KOPT-K1 (cell line): Measurements from ENCODE around the gene PTCD1.

ENCODE experiments used
- H3K27ac ChIP-seq: fragments of 200-600 bp; sonication (generic); 2 replicates; pipeline ENCODE4 v1.5.1; 2016; ENCODE audit warnings: antibody characterized with exemption, mild to moderate bottlenecking, low read depth, low read length; ENCODE audit not compliant: poor library complexity, severe bottlenecking
- H3K36me3 ChIP-seq: fragments of 200-600 bp; sonication (generic); 2 replicates; pipeline ENCODE4 v1.5.1; 2017; ENCODE audit warnings: antibody characterized with exemption, mild to moderate bottlenecking, low read length, moderate library complexity; ENCODE audit not compliant: insufficient read depth
- H3K9me3 ChIP-seq: fragments of 200-600 bp; sonication (generic); 2 replicates; pipeline ENCODE4 v1.5.1; 2017; ENCODE audit warnings: antibody characterized with exemption, low read length, mild to moderate bottlenecking; ENCODE audit not compliant: insufficient read depth, poor library complexity, severe bottlenecking

Gene PTCD1

GRCh38 chr7:99438573-99439480 lies at the start of gene PTCD1, which contains the start of gene CPSF4:
Gene PTCD1 (minus strand): TSS chr7:99438798. CDS start chr7:99435242, 3,556 bp downstream.
Gene CPSF4 (plus strand): TSS chr7:99438943. CDS start chr7:99439083, 140 bp downstream.
- H3K9me3 ChIP-seq: no peaks in the 10 kb centered on the region
- H3K27ac ChIP-seq: peak within 1 kb of the TSS; percentile 82
- peaks cover 48% of the 10 kb centered on the region for H3K36me3 ChIP-seq

GRCh38 chr7:99485094-99485493 lies 46.5 kb upstream of the PTCD1 start:
- Histone ChIP-seq H3K36me3 (peaks cover 79% of the 10 kb centered on the region), H3K9me3 (no peaks in the 10 kb centered on the region), H3K27ac (no peak overlapping the region)

- Histone ChIP-seq H3K9me3 (no peaks in the 10 kb centered on the region), H3K36me3 (peaks cover 82% of the 10 kb centered on the region), H3K27ac (no peak overlapping the region)
Measured at GRCh38 chr7:99478464-99479440, 40.2 kb upstream of the PTCD1 start.

- no peaks in the 10 kb centered on the region for H3K9me3 ChIP-seq
- H3K36me3 ChIP-seq: peaks cover 59% of the 10 kb centered on the region
- no peak overlapping the region for H3K27ac ChIP-seq
Measured at GRCh38 chr7:99476107-99476506, 37.5 kb upstream of the PTCD1 start.

GRCh38 chr7:99473315-99473596 lies 34.7 kb upstream of the PTCD1 start:
- Histone ChIP-seq H3K27ac (peak overlapping the region; percentile 68), H3K9me3 (no peaks in the 10 kb centered on the region), H3K36me3 (peaks cover 31% of the 10 kb centered on the region)

- H3K36me3 ChIP-seq: peaks cover 26% of the 10 kb centered on the region
- no peaks in the 10 kb centered on the region for H3K9me3 ChIP-seq
- peak within 1 kb of the TSS; percentile 68 for H3K27ac ChIP-seq
Measured at GRCh38 chr7:99472561-99473314, 34.1 kb upstream of the PTCD1 start, which contains the start of gene ZNF789. Gene ZNF789 (plus strand): TSS chr7:99472890. CDS start chr7:99476457, 3,567 bp downstream.

- Histone ChIP-seq H3K36me3 (no peaks in the 10 kb centered on the region), H3K27ac (no peak overlapping the region), H3K9me3 (no peaks in the 10 kb centered on the region)
Measured at GRCh38 chr7:99469381-99470065, 30.9 kb upstream of the PTCD1 start.

GRCh38 chr7:99468336-99468918 lies 29.8 kb upstream of the PTCD1 start:
- Histone ChIP-seq H3K36me3 (peaks cover 8% of the 10 kb centered on the region; the same call in 1 of the 2 replicates), H3K9me3 (no peaks in the 10 kb centered on the region), H3K27ac (no peak overlapping the region)

- Histone ChIP-seq H3K9me3 (no peaks in the 10 kb centered on the region), H3K27ac (peak overlapping the region; percentile 80), H3K36me3 (peaks cover 32% of the 10 kb centered on the region)
Measured at GRCh38 chr7:99465421-99465768, 26.8 kb upstream of the PTCD1 start.

GRCh38 chr7:99461221-99461620 lies 22.6 kb upstream of the PTCD1 start:
- Histone ChIP-seq H3K36me3 (peaks cover 74% of the 10 kb centered on the region), H3K27ac (no peak overlapping the region), H3K9me3 (no peaks in the 10 kb centered on the region)

- Histone ChIP-seq H3K27ac (no peak overlapping the region), H3K36me3 (peaks cover 79% of the 10 kb centered on the region), H3K9me3 (no peaks in the 10 kb centered on the region)
Measured at GRCh38 chr7:99460651-99461050, 22.1 kb upstream of the PTCD1 start.

- Histone ChIP-seq H3K27ac (no peak overlapping the region), H3K36me3 (peaks cover 92% of the 10 kb centered on the region), H3K9me3 (no peaks in the 10 kb centered on the region)
Measured at GRCh38 chr7:99459087-99459486, 20.5 kb upstream of the PTCD1 start.

GRCh38 chr7:99457650-99458493 lies 19.3 kb upstream of the PTCD1 start:
- Histone ChIP-seq H3K27ac (no peak overlapping the region), H3K9me3 (no peaks in the 10 kb centered on the region), H3K36me3 (peaks cover 97% of the 10 kb centered on the region)
